K562 (cell line): ENCODE data around the gene FRRS1L. TPM values are rescaled to one million over a fixed set of nuclear protein-coding genes. Genes with fewer than 3 reads are reported as not detected.
A peak's percentile ranks its signal among the peaks of the same experiment; 100 is the strongest.

Experiments used
- ATAC-seq: fragments of 200-7000 bp; cut with Tn5 transposase; 3 replicates; pipeline ENCODE4 v1.9.1; 2020; ENCODE audit warnings: moderate library complexity
- BruUV-seq: library from RNA; stranded (reverse); fragments of 400-500 nt; replicated peaks from 2 replicates; lab custom pipeline; 2021; lab: Mats Ljungman, UMichigan
- CTCF ChIA-PET: fragments of 300-600 bp; formaldehyde crosslinking; extraction: SDS; loops from one replicate; lab custom pipeline; 2021; ENCODE audit warnings: low intra/inter-chr PET ratio; lab: Yijun Ruan, JAX
- POLR2A ChIA-PET: fragments of 300-600, 350-650 bp; sonication (Branson Sonifier 250); formaldehyde crosslinking; extraction: SDS; loops from one replicate; lab custom pipeline; 2021; ENCODE audit warnings: antibody characterized with exemption, inconsistent platforms; lab: Yijun Ruan, JAX
- DNase-seq, 4 experiments: peaks; one replicate each; pipeline versions ENCODE4 v3.0.0 to v3.0.0-alpha.2; 2011 to 2018; ENCODE audit warnings: low spot score in 3 of 4, mixed read lengths in 3 of 4; ENCODE audit errors: extremely low read depth in 1 of 4
- FAIRE-seq: peaks from 2 replicates; lab custom pipeline; 2011; peaks lifted over from hg19 to GRCh38; lab: Jason Lieb, UNC
- H2AFZ ChIP-seq: 2 replicates; pipeline ENCODE4 v1.6.0; 2011; ENCODE audit warnings: low read depth, low read length, control low read depth, inconsistent platforms
- H3K27ac ChIP-seq: fragments of 200-600 bp; 3 replicates; pipeline ENCODE4 v1.8.0; 2011; ENCODE audit warnings: low read depth, mild to moderate bottlenecking, control low read depth, inconsistent platforms, low read length, moderate library complexity, mixed read lengths; ENCODE audit errors: extremely low read depth
- H3K27me3 ChIP-seq, 2 experiments: fragments of 300-600 bp in 1 of 2; 2 replicates in 1 of 2; 3 replicates in 1 of 2; pipeline versions ENCODE4 v1.6.0 to v1.8.0; 2011; ENCODE audit warnings: inconsistent platforms in 2 of 2, low read length in 2 of 2, mild to moderate bottlenecking in 1 of 2, mixed read lengths in 1 of 2, moderate library complexity in 1 of 2; ENCODE audit not compliant: control insufficient read depth in 2 of 2, insufficient read depth in 2 of 2
- H3K36me3 ChIP-seq: fragments of 300-600 bp; 3 replicates; pipeline ENCODE4 v1.8.0; 2011; ENCODE audit warnings: mild to moderate bottlenecking, low read length, inconsistent platforms; ENCODE audit not compliant: control insufficient read depth, insufficient read depth
- H3K4me1 ChIP-seq, 2 experiments: fragments of 200-600 bp in 1 of 2; replicated peaks in 1 of 2; 2 replicates in 1 of 2; 3 replicates in 1 of 2; pipeline versions ENCODE4 v1.5.1 to v1.8.0; 2011; ENCODE audit warnings: inconsistent platforms in 2 of 2, low read length in 2 of 2, mild to moderate bottlenecking in 1 of 2, mixed read lengths in 1 of 2, moderate library complexity in 1 of 2; ENCODE audit not compliant: control insufficient read depth in 2 of 2, insufficient read depth in 2 of 2
- H3K4me2 ChIP-seq: 2 replicates; pipeline ENCODE4 v1.6.1; 2011; ENCODE audit warnings: low read length, control low read depth, inconsistent platforms, mixed read lengths; ENCODE audit not compliant: insufficient read depth
- H3K4me3 ChIP-seq: fragments of 200-600 bp; sonication (generic), shearing (Covaris generic); 2 replicates; pipeline ENCODE4 v1.5.1; 2016; ENCODE audit warnings: control low read depth, inconsistent platforms
- H3K79me2 ChIP-seq: fragments of 200-600 bp; 3 replicates; pipeline ENCODE4 v1.8.0; 2011; ENCODE audit warnings: low read length, inconsistent platforms; ENCODE audit not compliant: control insufficient read depth, insufficient read depth
- H3K9ac ChIP-seq, 2 experiments: 2 replicates each; pipeline versions ENCODE4 v1.6.0 to v1.6.1; 2011; ENCODE audit warnings: low read depth in 2 of 2, low read length in 2 of 2, control low read depth in 1 of 2, inconsistent platforms in 1 of 2, mild to moderate bottlenecking in 1 of 2, mixed read lengths in 1 of 2; ENCODE audit not compliant: insufficient read depth in 1 of 2
- H3K9me1 ChIP-seq: one replicate; pipeline ENCODE4 v1.6.0; 2011; ENCODE audit warnings: inconsistent platforms, mild to moderate bottlenecking, low read length, moderate library complexity; ENCODE audit not compliant: control insufficient read depth, insufficient read depth
- H3K9me3 ChIP-seq: replicated peaks from 2 replicates; pipeline ENCODE4 v1.5.1; 2011; ENCODE audit warnings: low read depth, low read length, inconsistent platforms; ENCODE audit not compliant: control insufficient read depth, insufficient read depth
- H4K20me1 ChIP-seq: replicated peaks from 2 replicates; pipeline ENCODE4 v1.6.1; 2011; ENCODE audit warnings: low read length, inconsistent platforms, mixed read lengths; ENCODE audit not compliant: control insufficient read depth, insufficient read depth
- BCOR ChIP-seq: fragments of 450-650 bp; IDR thresholded peaks from 2 replicates; pipeline ENCODE4 v1.6.1; 2016
- CBX8 ChIP-seq: fragments of 200-600 bp; sonication (generic); IDR thresholded peaks from 2 replicates; pipeline ENCODE4 v1.6.1; 2012; ENCODE audit warnings: borderline replicate concordance, mixed run types, low read depth, mild to moderate bottlenecking, moderate library complexity, mixed read lengths, low read length, control low read depth, inconsistent platforms; ENCODE audit not compliant: poor library complexity, severe bottlenecking; ENCODE audit errors: extremely low read depth
- FOXM1 ChIP-seq, 2 experiments: fragments of 450-650 bp in 1 of 2; sonication (generic) in 1 of 2; formaldehyde crosslinking in 1 of 2; IDR thresholded peaks; 2 replicates each; pipeline versions ENCODE4 v1.6.1 to v1.9.0; 2017 to 2022; ENCODE audit warnings: low read depth in 2 of 2, mild to moderate bottlenecking in 2 of 2, missing genetic modification reagents in 1 of 2, moderate library complexity in 1 of 2
- HDAC6 ChIP-seq: IDR thresholded peaks from 2 replicates; pipeline ENCODE4 v1.6.1; 2012; ENCODE audit warnings: low read depth, mild to moderate bottlenecking, control low read depth, inconsistent platforms, low read length, moderate library complexity
- HNRNPUL1 ChIP-seq: fragments of 200-400 bp; formaldehyde crosslinking; IDR thresholded peaks from 2 replicates; pipeline ENCODE4 v1.6.1; 2017; ENCODE audit warnings: low read length
- KAT8 ChIP-seq: fragments of 450-650 bp; IDR thresholded peaks from 2 replicates; pipeline ENCODE4 v1.6.1; 2016; ENCODE audit warnings: low read depth, mild to moderate bottlenecking
- MTA2 ChIP-seq: fragments of 450-650 bp; IDR thresholded peaks from 2 replicates; pipeline ENCODE4 v1.6.1; 2016; ENCODE audit warnings: low read depth
- NR1H2 ChIP-seq: sonication (generic); formaldehyde crosslinking; IDR thresholded peaks from 2 replicates; pipeline ENCODE4 v1.4.0; 2020; ENCODE audit warnings: mild to moderate bottlenecking, missing genetic modification reagents
- RREB1 ChIP-seq: fragments of 250-450 bp; sonication (Bioruptor Pico); IDR thresholded peaks from 2 replicates; pipeline ENCODE4 v1.4.0; 2020
- SMARCA5 ChIP-seq: fragments of 450-650 bp; IDR thresholded peaks from 2 replicates; pipeline ENCODE4 v1.6.1; 2016
- STAT6 ChIP-seq: sonication (generic); formaldehyde crosslinking; IDR thresholded peaks from 2 replicates; pipeline ENCODE4 v1.8.1; 2023; ENCODE audit warnings: mild to moderate bottlenecking, missing genetic modification reagents
- TCF7 ChIP-seq: sonication (generic); IDR thresholded peaks from 2 replicates; pipeline ENCODE4 v1.6.1; 2016; ENCODE audit warnings: antibody characterized with exemption, borderline replicate concordance
- ZNF133 ChIP-seq: fragments of 250-450 bp; sonication (Bioruptor Pico); IDR thresholded peaks from 2 replicates; pipeline ENCODE4 v1.4.0; 2020; ENCODE audit warnings: mild to moderate bottlenecking
- WGBS: fragments of 100-300 bp; shearing (Covaris generic); methylation state at CpG from one replicate; pipeline ENCODE4 v1.1.6; 2016; ENCODE audit warnings: low coverage, mixed read lengths; ENCODE audit not compliant: insufficient coverage; ENCODE audit errors: missing lambda C conversion rate; 5-methylcytosine and 5-hydroxymethylcytosine counted together
- in situ Hi-C: fragments of 300-500 bp; cut with MboI; formaldehyde crosslinking; loops from 4 replicates; pipeline ENCODE4 v1.15.0; 2018; ENCODE audit warnings: inconsistent platforms, mixed read lengths
- intact Hi-C: fragments of 100-400 bp; cut with micrococcal nuclease; formaldehyde crosslinking; loops from 2 replicates; pipeline ENCODE4 v1.14.2; 2022
- polyA plus RNA-seq, 8 experiments: library from polyadenylated mRNA; depleted of rRNA in 4 of 8; stranded (reverse) in 5 of 8; unstranded in 3 of 8; fragments of >200 nt; fragmentation: Nextera tagmentation in 2 of 8; fragmentation: Illumina TruSeq in 1 of 8; extraction: Ambion mirVana in 2 of 8; extraction: Trizol in 1 of 8; gene quantifications; 2 replicates each; pipeline versions ENCODE4 v1.2.1 to v1.2.3, GENCODE V29; 2011 to 2014; ENCODE audit warnings: inconsistent platforms in 1 of 8, missing spikeins in 1 of 8
- total RNA-seq, 7 experiments: library from RNA; depleted of rRNA in 6 of 7; stranded (reverse); fragments of >200 nt in 6 of 7; fragmentation: Illumina TruSeq in 2 of 7; extraction: Trizol in 2 of 7; gene quantifications; 2 replicates each; pipeline versions ENCODE4 v1.2.1 to v1.2.3, GENCODE V29; 2011 to 2021; ENCODE audit warnings: low replicate concordance in 1 of 7
- TF ChIP-seq, protein P1 (sequence below): fragments of 250-450 bp; sonication (Bioruptor Pico); IDR thresholded peaks from 2 replicates; pipeline ENCODE4 v1.4.0; 2020; ENCODE audit warnings: borderline replicate concordance

FRRS1L gene
- total and polyA plus RNA-seq, 9 of the 15 experiments (the other 6 are each of a cell fraction or from before 2014, with no cell fraction given): under 0.01 to 0.04 (median 0.03) TPM; not detected in 5

GRCh38 chr9:109149722-109150121 lies 17.3 kb downstream of the FRRS1L start:
- no peak overlapping the region for H3K27ac ChIP-seq
- in situ Hi-C loops: no loop called here
- DNase-seq: no peak
- no peak for ATAC-seq
- H3K9ac ChIP-seq: no peak overlapping the region
- ChIA-PET CTCF (no interaction called here), POLR2A (no interaction called here)
- H4K20me1 ChIP-seq: no peaks in the 10 kb centered on the region
- peaks cover 4 to 5% of the 10 kb centered on the region in 2 experiments; a peak in 2 of 5 replicates for H3K4me1 ChIP-seq
- no peaks in the 10 kb centered on the region for H3K79me2 ChIP-seq
- no peaks in the 10 kb centered on the region for H3K9me1 ChIP-seq
- no peak for FAIRE-seq
- 57% methylated on average over 4 of the region's 4 CpGs for WGBS
- intact Hi-C loops: no loop called here
- no peak overlapping the region for H3K4me2 ChIP-seq
- no peaks in the 10 kb centered on the region; the same call in 2 of the 3 replicates for H3K36me3 ChIP-seq
- peaks cover 6% of the 10 kb centered on the region for H3K9me3 ChIP-seq
- H2AFZ ChIP-seq: peak overlapping the region; percentile 44; the same call in 1 of the 2 replicates
- no peaks in the 10 kb centered on the region for H3K27me3 ChIP-seq
- BruUV-seq: no TSS peak
- no peak overlapping the region for H3K4me3 ChIP-seq
- TF ChIP-seq NR1H2 (CRISPR knock-in tag) (no peak), MTA2 (no peak), BCOR (no peak), RREB1 (CRISPR knock-in tag) (no peak), FOXM1 (IDR thresholded peaks at IDR 0.05; ENCODE audit: low read depth) (no peak), FOXM1 (CRISPR knock-in tag; IDR thresholded peaks at IDR 0.05; ENCODE audit: low read depth) (no peak), CBX8 (no peak), HNRNPUL1 (no peak), TCF7 (no peak), KAT8 (no peak), SMARCA5 (no peak), STAT6 (no peak), HDAC6 (no peak), ZNF133 (CRISPR knock-in tag) (no peak)
- TF ChIP-seq, protein P1, sequence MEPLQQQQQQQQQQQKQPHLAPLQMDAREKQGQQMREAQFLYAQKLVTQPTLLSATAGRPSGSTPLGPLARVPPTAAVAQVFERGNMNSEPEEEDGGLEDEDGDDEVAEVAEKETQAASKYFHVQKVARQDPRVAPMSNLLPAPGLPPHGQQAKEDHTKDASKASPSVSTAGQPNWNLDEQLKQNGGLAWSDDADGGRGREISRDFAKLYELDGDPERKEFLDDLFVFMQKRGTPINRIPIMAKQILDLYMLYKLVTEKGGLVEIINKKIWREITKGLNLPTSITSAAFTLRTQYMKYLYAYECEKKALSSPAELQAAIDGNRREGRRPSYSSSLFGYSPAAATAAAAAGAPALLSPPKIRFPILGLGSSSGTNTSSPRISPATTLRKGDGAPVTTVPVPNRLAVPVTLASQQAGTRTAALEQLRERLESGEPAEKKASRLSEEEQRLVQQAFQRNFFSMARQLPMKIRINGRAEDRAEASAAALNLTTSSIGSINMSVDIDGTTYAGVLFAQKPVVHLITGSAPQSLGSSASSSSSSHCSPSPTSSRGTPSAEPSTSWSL (CRISPR knock-in tag): no peak
